SK-N-SH (cell line): ENCODE measurements around the gene RPL7A. TPM values are rescaled to one million over a fixed set of nuclear protein-coding genes. Genes with fewer than 3 reads are reported as not detected.

ENCODE experiments used
- CTCF ChIA-PET: fragments of 300-600, 350-600 bp; formaldehyde crosslinking; extraction: SDS; loops from one replicate; lab custom pipeline; 2021; lab: Yijun Ruan, JAX
- POLR2A ChIA-PET: fragments of 350-600 bp; sonication (Branson Sonifier 250); formaldehyde crosslinking; extraction: SDS; loops from one replicate; lab custom pipeline; 2020; ENCODE audit warnings: antibody characterized with exemption, inconsistent platforms; lab: Yijun Ruan, JAX
- DNase-seq: peaks from one replicate; pipeline ENCODE4 v3.0.0; 2012
- H2AFZ ChIP-seq: fragments of 200-600 bp; sonication (generic); 2 replicates; pipeline ENCODE4 v1.8.1; 2016; ENCODE audit warnings: antibody characterized with exemption, mild to moderate bottlenecking, low read depth
- H3F3A ChIP-seq: fragments of 200-600 bp; sonication (generic); replicated peaks from 2 replicates; pipeline ENCODE3; 2016; ENCODE audit warnings: antibody characterized with exemption, mild to moderate bottlenecking; ENCODE audit not compliant: insufficient read depth
- H3K27ac ChIP-seq, 2 experiments: fragments of 200-500 bp in 1 of 2; fragments of 200-600 bp in 1 of 2; sonication (Bioruptor generic) in 1 of 2; sonication (generic), shearing (Covaris generic) in 1 of 2; 2 replicates each; pipeline versions ENCODE4 v1.5.1 to v1.6.1; 2014 to 2016; ENCODE audit warnings: low read depth in 2 of 2, inconsistent platforms in 1 of 2, low read length in 1 of 2, mild to moderate bottlenecking in 1 of 2, mixed read lengths in 1 of 2
- H3K27me3 ChIP-seq: fragments of 200-600 bp; sonication (generic), shearing (Covaris generic); 2 replicates; pipeline ENCODE4 v1.6.1; 2016; ENCODE audit warnings: mixed run types; ENCODE audit not compliant: insufficient read depth
- H3K36me3 ChIP-seq, 2 experiments: fragments of 200-500 bp in 1 of 2; fragments of 200-600 bp in 1 of 2; sonication (Bioruptor generic) in 1 of 2; sonication (generic) in 1 of 2; replicated peaks in 1 of 2; 2 replicates each; pipeline versions ENCODE3 to v1.5.1; 2014 to 2016; ENCODE audit warnings: low read length in 1 of 2, mild to moderate bottlenecking in 1 of 2; ENCODE audit not compliant: insufficient read depth in 2 of 2, control insufficient read depth in 1 of 2
- H3K4me1 ChIP-seq, 2 experiments: fragments of 200-500 bp in 1 of 2; fragments of 200-600 bp in 1 of 2; sonication (Bioruptor generic) in 1 of 2; sonication (generic), shearing (Covaris generic) in 1 of 2; 2 replicates each; pipeline versions ENCODE4 v1.5.1 to v1.6.1; 2014 to 2016; ENCODE audit warnings: low read depth in 1 of 2, low read length in 1 of 2, mixed run types in 1 of 2; ENCODE audit not compliant: insufficient read depth in 2 of 2, control insufficient read depth in 1 of 2
- H3K4me2 ChIP-seq: fragments of 200-600 bp; sonication (generic), shearing (Covaris generic); 2 replicates; pipeline ENCODE4 v1.6.1; 2017; ENCODE audit warnings: mixed run types
- H3K4me3 ChIP-seq, 2 experiments: fragments of 200-500 bp in 1 of 2; fragments of 200-600 bp in 1 of 2; sonication (Bioruptor generic) in 1 of 2; sonication (generic), shearing (Covaris generic) in 1 of 2; 2 replicates each; pipeline versions ENCODE4 v1.5.1 to v1.8.1; 2014 to 2016; ENCODE audit warnings: low read depth in 2 of 2, inconsistent platforms in 1 of 2, low read length in 1 of 2, mild to moderate bottlenecking in 1 of 2, mixed read lengths in 1 of 2, moderate library complexity in 1 of 2
- H3K79me2 ChIP-seq: fragments of 200-600 bp; sonication (generic); 2 replicates; pipeline ENCODE4 v1.8.1; 2017; ENCODE audit warnings: mild to moderate bottlenecking; ENCODE audit not compliant: insufficient read depth
- H3K9ac ChIP-seq: fragments of 200-600 bp; sonication (generic); 2 replicates; pipeline ENCODE4 v1.6.1; 2017; ENCODE audit warnings: mixed run types
- H3K9me2 ChIP-seq: fragments of 200-600 bp; sonication (generic); 2 replicates; pipeline ENCODE4 v1.6.1; 2017; ENCODE audit warnings: mixed run types
- H3K9me3 ChIP-seq: fragments of 200-600 bp; sonication (generic); 2 replicates; pipeline ENCODE4 v1.6.1; 2017; ENCODE audit warnings: mixed run types, mild to moderate bottlenecking, moderate library complexity
- H4K20me1 ChIP-seq: fragments of 200-600 bp; sonication (generic); 2 replicates; pipeline ENCODE4 v1.6.1; 2017; ENCODE audit warnings: mild to moderate bottlenecking, mixed run types; ENCODE audit not compliant: insufficient read depth
- EP300 ChIP-seq, 2 experiments: IDR thresholded peaks; 2 replicates each; pipeline versions ENCODE4 v1.4.0 to v1.6.1; 2012; ENCODE audit warnings: borderline replicate concordance in 1 of 2, low read depth in 1 of 2, low read length in 1 of 2
- JUND ChIP-seq: IDR thresholded peaks from 2 replicates; pipeline ENCODE4 v1.4.0; 2012
- NFIC ChIP-seq: IDR thresholded peaks from 2 replicates; pipeline ENCODE4 v1.4.0; 2012; ENCODE audit warnings: borderline replicate concordance
- WGBS: methylation state at CpG from one replicate; pipeline ENCODE4 v1.1.6; 2017; ENCODE audit warnings: low lambda C conversion rate; 5-methylcytosine and 5-hydroxymethylcytosine counted together
- polyA plus RNA-seq, 3 experiments: library from polyadenylated mRNA; depleted of rRNA; stranded (reverse); fragments of >200 nt; gene quantifications; 2 replicates each; pipeline ENCODE4 v1.2.3, GENCODE V29; 2012
- TF ChIP-seq, protein P1 (sequence below): IDR thresholded peaks from 2 replicates; pipeline ENCODE4 v1.6.1; 2012; ENCODE audit warnings: mild to moderate bottlenecking, low read depth, low read length, moderate library complexity
- TF ChIP-seq, protein P2 (sequence below): IDR thresholded peaks from 2 replicates; pipeline ENCODE4; 2012

The RPL7A gene
- polyA plus RNA-seq, 1 of the 3 experiments (the other 2 are of a cell fraction): 4,121 TPM

DNA sequence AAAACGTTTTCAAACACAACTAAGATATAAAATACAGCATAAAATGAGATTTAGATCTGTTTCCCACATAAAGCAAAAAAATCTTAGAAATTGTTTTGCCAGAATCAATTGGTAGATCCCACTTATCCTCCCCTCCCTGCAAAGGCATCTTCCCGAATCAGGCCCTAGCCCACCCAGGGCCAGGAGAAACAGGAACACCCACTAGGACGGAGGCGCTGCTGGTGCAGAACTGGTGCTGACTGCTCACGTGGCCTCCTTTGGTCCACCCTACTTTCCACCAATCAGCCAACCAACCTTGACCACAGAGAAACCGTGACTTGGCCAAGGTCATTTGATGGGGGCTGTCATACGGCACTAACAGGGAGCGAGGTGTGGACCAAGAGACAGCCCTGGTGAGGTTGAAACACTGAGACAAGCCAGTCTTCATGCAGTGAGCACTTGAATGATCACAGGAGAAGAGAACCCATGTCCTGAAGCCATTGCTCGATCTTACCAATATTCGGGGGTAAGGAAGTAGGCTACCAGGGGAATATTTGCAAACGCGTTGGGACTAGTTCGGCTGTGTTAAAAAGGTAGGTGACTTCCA, 13.6 kb downstream of the RPL7A start:
- TF ChIP-seq JUND (0 out of 2 replicates have a peak, but pooled peaks have one; percentile 0), EP300 (IDR thresholded peaks at IDR 0.05; ENCODE audit: borderline replicate concordance in 1 of 2, low read depth in 1 of 2, low read length in 1 of 2) (no peak)
- TF ChIP-seq, protein P1, sequence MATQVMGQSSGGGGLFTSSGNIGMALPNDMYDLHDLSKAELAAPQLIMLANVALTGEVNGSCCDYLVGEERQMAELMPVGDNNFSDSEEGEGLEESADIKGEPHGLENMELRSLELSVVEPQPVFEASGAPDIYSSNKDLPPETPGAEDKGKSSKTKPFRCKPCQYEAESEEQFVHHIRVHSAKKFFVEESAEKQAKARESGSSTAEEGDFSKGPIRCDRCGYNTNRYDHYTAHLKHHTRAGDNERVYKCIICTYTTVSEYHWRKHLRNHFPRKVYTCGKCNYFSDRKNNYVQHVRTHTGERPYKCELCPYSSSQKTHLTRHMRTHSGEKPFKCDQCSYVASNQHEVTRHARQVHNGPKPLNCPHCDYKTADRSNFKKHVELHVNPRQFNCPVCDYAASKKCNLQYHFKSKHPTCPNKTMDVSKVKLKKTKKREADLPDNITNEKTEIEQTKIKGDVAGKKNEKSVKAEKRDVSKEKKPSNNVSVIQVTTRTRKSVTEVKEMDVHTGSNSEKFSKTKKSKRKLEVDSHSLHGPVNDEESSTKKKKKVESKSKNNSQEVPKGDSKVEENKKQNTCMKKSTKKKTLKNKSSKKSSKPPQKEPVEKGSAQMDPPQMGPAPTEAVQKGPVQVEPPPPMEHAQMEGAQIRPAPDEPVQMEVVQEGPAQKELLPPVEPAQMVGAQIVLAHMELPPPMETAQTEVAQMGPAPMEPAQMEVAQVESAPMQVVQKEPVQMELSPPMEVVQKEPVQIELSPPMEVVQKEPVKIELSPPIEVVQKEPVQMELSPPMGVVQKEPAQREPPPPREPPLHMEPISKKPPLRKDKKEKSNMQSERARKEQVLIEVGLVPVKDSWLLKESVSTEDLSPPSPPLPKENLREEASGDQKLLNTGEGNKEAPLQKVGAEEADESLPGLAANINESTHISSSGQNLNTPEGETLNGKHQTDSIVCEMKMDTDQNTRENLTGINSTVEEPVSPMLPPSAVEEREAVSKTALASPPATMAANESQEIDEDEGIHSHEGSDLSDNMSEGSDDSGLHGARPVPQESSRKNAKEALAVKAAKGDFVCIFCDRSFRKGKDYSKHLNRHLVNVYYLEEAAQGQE: no peak

DNA sequence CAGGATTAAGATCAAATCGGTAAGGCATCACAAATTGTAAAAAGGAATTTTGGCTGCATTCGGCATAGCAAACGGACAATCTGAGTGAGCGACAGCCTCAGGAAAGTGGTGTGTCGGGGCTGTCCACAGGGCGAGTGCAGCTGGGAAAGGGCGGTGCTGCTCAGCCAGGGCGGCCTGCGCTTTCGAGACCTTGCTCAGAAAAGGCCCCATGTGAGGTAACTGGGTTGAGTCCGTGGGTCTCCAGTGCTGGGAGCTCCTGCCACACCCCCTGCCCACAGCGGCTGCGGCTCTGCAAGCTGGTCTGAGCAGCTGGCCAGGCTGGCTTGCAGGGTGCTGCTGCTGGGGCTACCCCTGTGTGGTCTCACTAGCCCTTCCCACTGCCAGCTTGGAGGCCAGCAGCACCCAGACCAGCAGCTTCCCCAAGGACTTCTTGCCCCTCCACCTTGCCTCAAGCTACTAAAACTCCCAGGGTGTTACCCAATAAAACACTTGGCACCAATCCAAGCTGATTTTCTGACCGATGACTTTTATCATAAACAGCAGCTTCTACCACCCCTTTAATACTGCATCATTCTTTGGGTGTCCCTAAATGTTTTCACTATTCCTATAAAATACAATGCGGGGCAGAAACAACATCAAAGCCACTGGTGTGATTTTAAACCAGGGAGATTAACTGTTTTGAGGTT, 14.5 kb downstream of the RPL7A start:
- Histone ChIP-seq H3K4me1 (peaks cover 3 to 16% of the 10 kb centered on the region in 2 experiments; a peak in 2 of 4 replicates), H3K27ac (no peak overlapping the region), H3K36me3 (peaks cover 25 to 80% of the 10 kb centered on the region in 2 experiments), H2AFZ (no peak overlapping the region), H3K79me2 (peaks cover 62% of the 10 kb centered on the region), H3K9ac (no peak overlapping the region), H3K9me3 (no peaks in the 10 kb centered on the region), H3K27me3 (no peaks in the 10 kb centered on the region), H4K20me1 (peaks cover 52% of the 10 kb centered on the region), H3F3A (peaks cover 24% of the 10 kb centered on the region), H3K9me2 (no peaks in the 10 kb centered on the region), H3K4me3 (no peak overlapping the region), H3K4me2 (no peak overlapping the region)
- ChIA-PET CTCF (interaction anchor here (0.5 to 1.8 kb wide), 8 partner anchors 10 to 381 kb away, joined by 3 to 7 read pairs (median 3); no protein-coding TSS in a partner anchor), POLR2A (interaction anchor here (1.1 to 1.8 kb wide), 4 partner anchors 9 to 15 kb away, joined by 3 to 5 read pairs (median 4); partner anchors contain the start of genes MED22 and RPL7A)
- DNase-seq: no peak
- TF ChIP-seq, protein P2, sequence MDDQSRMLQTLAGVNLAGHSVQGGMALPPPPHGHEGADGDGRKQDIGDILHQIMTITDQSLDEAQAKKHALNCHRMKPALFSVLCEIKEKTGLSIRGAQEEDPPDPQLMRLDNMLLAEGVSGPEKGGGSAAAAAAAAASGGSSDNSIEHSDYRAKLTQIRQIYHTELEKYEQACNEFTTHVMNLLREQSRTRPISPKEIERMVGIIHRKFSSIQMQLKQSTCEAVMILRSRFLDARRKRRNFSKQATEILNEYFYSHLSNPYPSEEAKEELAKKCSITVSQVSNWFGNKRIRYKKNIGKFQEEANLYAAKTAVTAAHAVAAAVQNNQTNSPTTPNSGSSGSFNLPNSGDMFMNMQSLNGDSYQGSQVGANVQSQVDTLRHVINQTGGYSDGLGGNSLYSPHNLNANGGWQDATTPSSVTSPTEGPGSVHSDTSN: no peak
- peak; percentile 29; the same call in 1 of the 2 replicates for TF ChIP-seq NFIC
- WGBS: 89% methylated on average over 13 of the region's 15 CpGs

More for the DNA sequence above, 13.6 kb downstream of the RPL7A start:
- no peaks in the 10 kb centered on the region for H3K9me2 ChIP-seq
- H3K4me3 ChIP-seq: no peak overlapping the region
- H3K4me2 ChIP-seq: no peak overlapping the region
- no peak overlapping the region for H2AFZ ChIP-seq
- peaks cover 24% of the 10 kb centered on the region for H3F3A ChIP-seq
- WGBS: 87% methylated on average over 13 of the region's 13 CpGs
- H3K9ac ChIP-seq: no peak overlapping the region
- H3K9me3 ChIP-seq: no peaks in the 10 kb centered on the region
- no peaks in the 10 kb centered on the region for H3K27me3 ChIP-seq
- H3K36me3 ChIP-seq: peaks cover 25 to 71% of the 10 kb centered on the region in 2 experiments
- no peak for DNase-seq
- CTCF ChIA-PET: interaction anchor here (3.3 kb wide), 1 partner anchor 124 kb away, joined by 19 read pairs; no protein-coding TSS in a partner anchor
- no peak overlapping the region for H3K27ac ChIP-seq
- peaks cover 62% of the 10 kb centered on the region; the same call in 1 of the 2 replicates for H3K79me2 ChIP-seq
- H4K20me1 ChIP-seq: peaks cover 43% of the 10 kb centered on the region
- H3K4me1 ChIP-seq: peaks cover 8 to 21% of the 10 kb centered on the region in 2 experiments; a peak in 2 of 4 replicates
- POLR2A ChIA-PET: interaction anchor here (1.1 kb wide), 1 partner anchor 10 kb away, joined by 3 read pairs; no protein-coding TSS in a partner anchor
